Kidney (tissue), 14 donors: Measurements from ENCODE around the gene GTSE1. TPM values are rescaled to one million over a fixed set of nuclear protein-coding genes. Genes with fewer than 3 reads are reported as not detected.
A peak's percentile ranks its signal among the peaks of the same experiment; 100 is the strongest.

ENCODE experiments used
- DNase-seq, 5 donors: peaks; one replicate each; pipeline ENCODE4 v3.0.0-alpha.2; 2013 to 2020
- FAIRE-seq: peaks from 2 replicates; lab custom pipeline; 2012; peaks lifted over from hg19 to GRCh38; lab: Jason Lieb, UNC
- H3K27ac ChIP-seq, 2 donors: one replicate each; pipeline ENCODE4 v1.7.0; 2013; ENCODE audit warnings: low read depth in 2 of 2, low read length in 2 of 2, inconsistent platforms in 1 of 2
- H3K27me3 ChIP-seq: one replicate; pipeline ENCODE4 v1.7.1; 2013; ENCODE audit warnings: low read length, inconsistent platforms; ENCODE audit not compliant: control insufficient read depth, insufficient read depth
- H3K36me3 ChIP-seq, 3 donors: one replicate each; pipeline versions ENCODE4 v1.7.0 to v1.7.1; 2013; ENCODE audit warnings: low read length in 3 of 3, control low read depth in 1 of 3, inconsistent platforms in 1 of 3; ENCODE audit not compliant: insufficient read depth in 3 of 3, control insufficient read depth in 2 of 3
- H3K4me1 ChIP-seq, 3 donors: one replicate each; pipeline versions ENCODE4 v1.7.0 to v1.7.1; 2013; ENCODE audit warnings: low read length in 3 of 3, inconsistent platforms in 1 of 3, low read depth in 1 of 3; ENCODE audit not compliant: control insufficient read depth in 2 of 3, insufficient read depth in 2 of 3
- H3K4me3 ChIP-seq, 3 donors: one replicate each; pipeline versions ENCODE4 v1.7.0 to v1.8.1; 2013; ENCODE audit warnings: low read length in 3 of 3, control low read depth in 1 of 3, inconsistent platforms in 1 of 3
- H3K9ac ChIP-seq, 3 donors: one replicate each; pipeline versions ENCODE4 v1.7.0 to v1.7.1; 2013; ENCODE audit warnings: low read length in 3 of 3, control low read depth in 1 of 3, inconsistent platforms in 1 of 3
- H3K9me3 ChIP-seq, 3 donors: one replicate each; pipeline versions ENCODE4 v1.7.0 to v1.7.1; 2013; ENCODE audit warnings: low read length in 3 of 3, control low read depth in 1 of 3, inconsistent platforms in 1 of 3; ENCODE audit not compliant: control insufficient read depth in 2 of 3, insufficient read depth in 1 of 3
- intact Hi-C: fragments of 100-400 bp; cut with DNase I; formaldehyde crosslinking; loops from one replicate; pipeline ENCODE4 v1.11.1; 2022
- polyA plus RNA-seq: library from polyadenylated mRNA; stranded (reverse); fragments of 350-450 nt; fragmentation: Illumina TruSeq; extraction: RNeasy Lipid Tissue Mini Kit (QIAGEN cat#74804); gene quantifications from one replicate; pipeline ENCODE4 v1.2.3, GENCODE V29; 2014; ENCODE audit warnings: low read depth, low replicate concordance; ENCODE audit not compliant: insufficient read depth
- total RNA-seq: library from RNA; stranded (reverse); fragmentation: NEBNext Ultra II Directional; extraction: Animal tissue kit (Norgen Biotek cat#: 25700); gene quantifications from one replicate; pipeline ENCODE4 v1.2.1, GENCODE V29; 2021
- TF ChIP-seq, protein P1 (sequence below): IDR thresholded peaks from 3 replicates; pipeline ENCODE4 v1.5.1; 2012; ENCODE audit warnings: mild to moderate bottlenecking, moderate library complexity, borderline replicate concordance; ENCODE audit not compliant: insufficient read depth; ENCODE audit errors: extremely low read depth
- donor health status: control.
- donor health status: control.
- donor health status: control.
- donor health status: control.
- donor health status: control.
- donor health status: DM: yes; HTN: yes; CAD: no.
- donor health status: Normal renal cell carcinoma (clear cell type).

GTSE1 gene
- total and polyA plus RNA-seq, 2 donors from 2014 or later: 0.41 to 0.94 TPM

DNA sequence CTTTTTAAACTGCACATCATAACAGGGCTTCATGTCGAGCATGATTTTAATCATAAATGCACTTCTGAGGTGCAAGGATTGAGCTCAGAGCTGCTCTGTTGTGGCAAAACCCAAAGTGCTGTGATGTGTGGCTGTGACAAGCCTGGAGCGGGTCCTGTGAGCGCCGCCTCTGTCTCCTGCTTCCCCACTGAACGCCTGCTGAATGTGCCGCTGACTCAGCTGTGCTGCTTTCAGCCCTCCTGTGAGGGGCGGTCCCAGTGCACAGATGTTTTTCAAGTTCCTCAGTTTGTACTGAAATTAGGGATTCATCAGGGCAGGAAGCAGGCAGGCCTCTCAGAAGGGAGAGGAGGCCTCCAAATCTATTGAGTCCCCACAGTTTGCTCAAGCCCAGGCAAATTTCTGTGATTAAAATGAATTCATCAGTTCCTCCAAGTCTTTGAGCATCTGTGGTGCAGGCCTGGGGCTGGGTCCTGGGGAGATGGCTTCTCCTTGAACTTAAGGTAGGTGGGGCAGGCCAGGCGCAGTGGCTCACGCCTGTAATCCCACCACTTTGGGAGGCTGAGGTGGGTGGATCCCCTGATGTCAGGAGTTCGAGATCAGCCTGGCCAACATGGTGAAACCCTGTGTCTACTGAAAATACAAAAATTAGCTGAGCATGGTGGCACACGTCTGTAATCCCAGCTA lies 3.0 kb upstream of the GTSE1 start:
- no peak for FAIRE-seq
- no peaks in the 10 kb centered on the region for H3K27me3 ChIP-seq
- no peaks in the 10 kb centered on the region for H3K9me3 ChIP-seq
- no peak overlapping the region for H3K9ac ChIP-seq
- H3K4me1 ChIP-seq: peaks cover 0 to 9% (median 6%) of the 10 kb centered on the region in 3 donors
- intact Hi-C loops: no loop called here
- peak overlapping the region in 1 of 2 donors; percentile 36 for H3K27ac ChIP-seq
- no peak for DNase-seq
- H3K36me3 ChIP-seq: peaks cover 0 to 34% (median 4%) of the 10 kb centered on the region in 3 donors
- TF ChIP-seq, protein P1, sequence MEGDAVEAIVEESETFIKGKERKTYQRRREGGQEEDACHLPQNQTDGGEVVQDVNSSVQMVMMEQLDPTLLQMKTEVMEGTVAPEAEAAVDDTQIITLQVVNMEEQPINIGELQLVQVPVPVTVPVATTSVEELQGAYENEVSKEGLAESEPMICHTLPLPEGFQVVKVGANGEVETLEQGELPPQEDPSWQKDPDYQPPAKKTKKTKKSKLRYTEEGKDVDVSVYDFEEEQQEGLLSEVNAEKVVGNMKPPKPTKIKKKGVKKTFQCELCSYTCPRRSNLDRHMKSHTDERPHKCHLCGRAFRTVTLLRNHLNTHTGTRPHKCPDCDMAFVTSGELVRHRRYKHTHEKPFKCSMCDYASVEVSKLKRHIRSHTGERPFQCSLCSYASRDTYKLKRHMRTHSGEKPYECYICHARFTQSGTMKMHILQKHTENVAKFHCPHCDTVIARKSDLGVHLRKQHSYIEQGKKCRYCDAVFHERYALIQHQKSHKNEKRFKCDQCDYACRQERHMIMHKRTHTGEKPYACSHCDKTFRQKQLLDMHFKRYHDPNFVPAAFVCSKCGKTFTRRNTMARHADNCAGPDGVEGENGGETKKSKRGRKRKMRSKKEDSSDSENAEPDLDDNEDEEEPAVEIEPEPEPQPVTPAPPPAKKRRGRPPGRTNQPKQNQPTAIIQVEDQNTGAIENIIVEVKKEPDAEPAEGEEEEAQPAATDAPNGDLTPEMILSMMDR: no peak
- H3K4me3 ChIP-seq: no peak overlapping the region

DNA sequence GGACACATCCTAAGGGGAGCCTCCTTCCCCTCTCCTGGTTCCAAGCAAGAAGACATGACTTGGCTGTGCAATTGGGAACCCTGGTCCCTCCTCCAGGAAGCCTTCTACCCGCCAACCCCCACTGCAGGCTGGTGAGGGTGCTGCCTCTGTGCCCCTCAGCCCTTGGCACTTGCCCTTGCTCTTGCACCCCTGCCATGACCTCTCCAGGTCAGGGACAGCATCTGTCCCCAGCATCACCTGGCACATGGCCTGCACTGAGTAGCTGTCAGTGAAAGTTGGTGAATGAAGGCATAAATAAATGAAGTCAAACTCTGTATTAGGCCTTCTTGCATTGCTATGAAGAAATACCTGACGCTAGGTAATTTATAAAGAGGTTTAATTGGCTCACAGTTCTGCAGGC lies 1.9 kb upstream of the GTSE1 start:
- Histone ChIP-seq H3K27me3 (no peaks in the 10 kb centered on the region), H3K4me1 (peaks cover 0 to 6% (median 6%) of the 10 kb centered on the region in 3 donors), H3K9ac (no peak overlapping the region), H3K4me3 (no peak overlapping the region), H3K36me3 (peaks cover 0 to 23% (median 4%) of the 10 kb centered on the region in 3 donors), H3K9me3 (no peaks in the 10 kb centered on the region), H3K27ac (no peak overlapping the region)
- FAIRE-seq (no peak), DNase-seq (no peak)
- TF ChIP-seq, protein P1: no peak
- intact Hi-C loops: no loop called here

DNA sequence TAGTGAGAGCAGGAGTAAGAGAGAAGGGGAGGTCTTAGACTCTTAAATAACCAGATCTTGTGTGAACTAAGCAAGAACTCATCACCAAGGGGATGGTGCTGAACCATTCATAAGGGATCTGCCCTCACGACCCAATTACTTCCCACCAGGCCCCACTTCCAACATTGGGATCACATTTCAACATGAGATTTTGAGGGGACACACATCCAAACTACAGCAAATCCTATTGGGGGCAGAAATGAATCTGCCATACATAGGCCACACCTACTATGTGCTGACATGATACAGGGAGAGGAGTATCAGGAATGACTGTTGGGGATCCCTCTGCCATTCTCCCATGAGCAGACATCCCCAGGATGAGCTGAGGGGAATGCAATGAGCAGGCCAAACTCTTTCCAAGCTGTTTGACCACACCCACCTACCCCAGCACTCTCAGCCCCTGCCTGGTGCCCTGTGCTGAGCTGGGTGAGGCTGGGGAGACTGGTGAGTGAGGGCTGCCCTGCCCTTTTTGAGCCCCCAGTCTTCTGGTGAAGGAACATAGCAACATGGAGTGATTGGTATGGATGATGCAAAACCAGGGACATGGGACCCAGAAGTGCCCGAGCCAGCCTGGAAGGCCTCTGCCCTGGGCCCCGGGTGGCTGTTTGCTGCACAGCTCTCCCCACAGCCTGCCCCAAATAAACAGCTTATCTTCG lies 1.2 kb upstream of the GTSE1 start:
- intact Hi-C loops: no loop called here
- Histone ChIP-seq H3K9me3 (no peaks in the 10 kb centered on the region), H3K9ac (peak overlapping the region in 1 of 3 donors; percentile 86), H3K4me1 (peaks cover 0 to 6% (median 6%) of the 10 kb centered on the region in 3 donors), H3K27me3 (no peaks in the 10 kb centered on the region), H3K36me3 (peaks cover 0 to 19% (median 4%) of the 10 kb centered on the region in 3 donors), H3K27ac (no peak overlapping the region), H3K4me3 (peak overlapping the region in 1 of 3 donors; percentile 67)
- DNase-seq (no peak), FAIRE-seq (no peak)
- TF ChIP-seq, protein P1: no peak
